ENCODE data around the gene KRTAP5-4.

- no peak for TF ChIP-seq CTCF (IDR thresholded peaks at IDR 0.05; ENCODE audit: low read depth, low read length, poor library complexity, severe bottlenecking)
- no peak for TF ChIP-seq EZH2phosphoT487 (IDR thresholded peaks at IDR 0.05; ENCODE audit: borderline replicate concordance, low read length)
These were observed 3.7 kb downstream of the KRTAP5-4 start for GRCh38 chr11:1618231-1618630.

Data from DOHH2 (cell line).